Measurements from ENCODE around the gene LCOR.
"Not testable (repeated sequence)": the region's sequence is repeated elsewhere in the genome, so short reads cannot be mapped to it uniquely, and the experiment has no call there.

Gene LCOR

GRCh38 chr10:96835899-96836298 lies 3.8 kb downstream of the LCOR start:
- Histone ChIP-seq H3K36me3 (ENCODE audit: control insufficient read depth, insufficient read depth, low read length) (no peaks in the 10 kb centered on the region), H3K4me1 (ENCODE audit: control insufficient read depth, insufficient read depth, low read length, poor library complexity, severe bottlenecking) (peaks cover 20% of the 10 kb centered on the region), H3K9me3 (ENCODE audit: control insufficient read depth, low read length) (no peaks in the 10 kb centered on the region), H3K4me3 (ENCODE audit: insufficient read depth, low read depth, low read length, poor library complexity, severe bottlenecking) (no peak overlapping the region), H3K27me3 (replicated peaks; ENCODE audit: control insufficient read depth, insufficient read depth, low read length, poor library complexity, severe bottlenecking) (no peaks in the 10 kb centered on the region), H3K27ac (ENCODE audit: insufficient read depth, low read length, poor library complexity, severe bottlenecking) (no peak overlapping the region)
- DNase-seq, result no peak

- Histone ChIP-seq H3K9me3 (ENCODE audit: control insufficient read depth, low read length) (no peaks in the 10 kb centered on the region), H3K36me3 (ENCODE audit: control insufficient read depth, insufficient read depth, low read length) (no peaks in the 10 kb centered on the region), H3K27me3 (replicated peaks; ENCODE audit: control insufficient read depth, insufficient read depth, low read length, poor library complexity, severe bottlenecking) (no peaks in the 10 kb centered on the region), H3K4me3 (ENCODE audit: insufficient read depth, low read depth, low read length, poor library complexity, severe bottlenecking) (no peak overlapping the region), H3K27ac (ENCODE audit: insufficient read depth, low read length, poor library complexity, severe bottlenecking) (no peak overlapping the region), H3K4me1 (ENCODE audit: control insufficient read depth, insufficient read depth, low read length, poor library complexity, severe bottlenecking) (peaks cover 16% of the 10 kb centered on the region)
- DNase-seq, result no peak
Measured at GRCh38 chr10:96838529-96838928, 6.4 kb downstream of the LCOR start.

- H3K4me3 ChIP-seq (ENCODE audit: insufficient read depth, low read depth, low read length, poor library complexity, severe bottlenecking), result no peak overlapping the region
- DNase-seq, result no peak
Measured at GRCh38 chr10:96840841-96841518, 8.9 kb downstream of the LCOR start.

GRCh38 chr10:96842896-96843723 lies 11.0 kb downstream of the LCOR start:
- Histone ChIP-seq H3K9me3 (ENCODE audit: control insufficient read depth, low read length) (no peaks in the 10 kb centered on the region), H3K4me1 (ENCODE audit: control insufficient read depth, insufficient read depth, low read length, poor library complexity, severe bottlenecking) (peaks cover 2% of the 10 kb centered on the region), H3K4me3 (ENCODE audit: insufficient read depth, low read depth, low read length, poor library complexity, severe bottlenecking) (no peak overlapping the region), H3K27ac (ENCODE audit: insufficient read depth, low read length, poor library complexity, severe bottlenecking) (no peak overlapping the region), H3K36me3 (ENCODE audit: control insufficient read depth, insufficient read depth, low read length) (no peaks in the 10 kb centered on the region), H3K27me3 (replicated peaks; ENCODE audit: control insufficient read depth, insufficient read depth, low read length, poor library complexity, severe bottlenecking) (no peaks in the 10 kb centered on the region)
- no peak for DNase-seq

More at GRCh38 chr10:96840841-96841518, 8.9 kb downstream of the LCOR start:
- Histone ChIP-seq H3K27ac (ENCODE audit: insufficient read depth, low read length, poor library complexity, severe bottlenecking) (no peak overlapping the region), H3K4me1 (ENCODE audit: control insufficient read depth, insufficient read depth, low read length, poor library complexity, severe bottlenecking) (peaks cover 3% of the 10 kb centered on the region), H3K36me3 (ENCODE audit: control insufficient read depth, insufficient read depth, low read length) (no peaks in the 10 kb centered on the region), H3K27me3 (replicated peaks; ENCODE audit: control insufficient read depth, insufficient read depth, low read length, poor library complexity, severe bottlenecking) (no peaks in the 10 kb centered on the region), H3K9me3 (ENCODE audit: control insufficient read depth, low read length) (no peaks in the 10 kb centered on the region)

GRCh38 chr10:96843823-96844222 lies 11.7 kb downstream of the LCOR start:
- no peaks in the 10 kb centered on the region for H3K9me3 ChIP-seq (ENCODE audit: control insufficient read depth, low read length)
- no peak overlapping the region for H3K27ac ChIP-seq (ENCODE audit: insufficient read depth, low read length, poor library complexity, severe bottlenecking)
- H3K36me3 ChIP-seq (ENCODE audit: control insufficient read depth, insufficient read depth, low read length), result no peaks in the 10 kb centered on the region
- no peaks in the 10 kb centered on the region for H3K27me3 ChIP-seq (replicated peaks; ENCODE audit: control insufficient read depth, insufficient read depth, low read length, poor library complexity, severe bottlenecking)
- no peak overlapping the region for H3K4me3 ChIP-seq (ENCODE audit: insufficient read depth, low read depth, low read length, poor library complexity, severe bottlenecking)
- no peak for DNase-seq
- H3K4me1 ChIP-seq (ENCODE audit: control insufficient read depth, insufficient read depth, low read length, poor library complexity, severe bottlenecking), result peaks cover 2% of the 10 kb centered on the region

GRCh38 chr10:96846395-96846794 lies 14.3 kb downstream of the LCOR start:
- no peaks in the 10 kb centered on the region for H3K36me3 ChIP-seq (ENCODE audit: control insufficient read depth, insufficient read depth, low read length)
- H3K27ac ChIP-seq (ENCODE audit: insufficient read depth, low read length, poor library complexity, severe bottlenecking), result no peak overlapping the region
- no peaks in the 10 kb centered on the region for H3K27me3 ChIP-seq (replicated peaks; ENCODE audit: control insufficient read depth, insufficient read depth, low read length, poor library complexity, severe bottlenecking)
- peaks cover 2% of the 10 kb centered on the region for H3K4me1 ChIP-seq (ENCODE audit: control insufficient read depth, insufficient read depth, low read length, poor library complexity, severe bottlenecking)
- H3K4me3 ChIP-seq (ENCODE audit: insufficient read depth, low read depth, low read length, poor library complexity, severe bottlenecking), result no peak overlapping the region
- no peak for DNase-seq
- no peaks in the 10 kb centered on the region for H3K9me3 ChIP-seq (ENCODE audit: control insufficient read depth, low read length)

- no peak overlapping the region for H3K4me3 ChIP-seq (ENCODE audit: insufficient read depth, low read depth, low read length, poor library complexity, severe bottlenecking)
- no peak for DNase-seq
- no peak overlapping the region for H3K27ac ChIP-seq (ENCODE audit: insufficient read depth, low read length, poor library complexity, severe bottlenecking)
- no peaks in the 10 kb centered on the region for H3K9me3 ChIP-seq (ENCODE audit: control insufficient read depth, low read length)
- peaks cover 2% of the 10 kb centered on the region for H3K4me1 ChIP-seq (ENCODE audit: control insufficient read depth, insufficient read depth, low read length, poor library complexity, severe bottlenecking)
- H3K36me3 ChIP-seq (ENCODE audit: control insufficient read depth, insufficient read depth, low read length), result no peaks in the 10 kb centered on the region
- no peaks in the 10 kb centered on the region for H3K27me3 ChIP-seq (replicated peaks; ENCODE audit: control insufficient read depth, insufficient read depth, low read length, poor library complexity, severe bottlenecking)
Measured at GRCh38 chr10:96846926-96847325, 14.8 kb downstream of the LCOR start.

- not testable (repeated sequence) for H3K27ac ChIP-seq (ENCODE audit: insufficient read depth, low read length, poor library complexity, severe bottlenecking); H3K36me3 ChIP-seq (ENCODE audit: control insufficient read depth, insufficient read depth, low read length); H3K9me3 ChIP-seq (ENCODE audit: control insufficient read depth, low read length); H3K4me3 ChIP-seq (ENCODE audit: insufficient read depth, low read depth, low read length, poor library complexity, severe bottlenecking); DNase-seq; H3K4me1 ChIP-seq (ENCODE audit: control insufficient read depth, insufficient read depth, low read length, poor library complexity, severe bottlenecking); H3K27me3 ChIP-seq (replicated peaks; ENCODE audit: control insufficient read depth, insufficient read depth, low read length, poor library complexity, severe bottlenecking)
Measured at GRCh38 chr10:96847356-96847755, 15.3 kb downstream of the LCOR start.

- H3K4me1 ChIP-seq (ENCODE audit: control insufficient read depth, insufficient read depth, low read length, poor library complexity, severe bottlenecking), result no peaks in the 10 kb centered on the region
- H3K27ac ChIP-seq (ENCODE audit: insufficient read depth, low read length, poor library complexity, severe bottlenecking), result no peak overlapping the region
- H3K36me3 ChIP-seq (ENCODE audit: control insufficient read depth, insufficient read depth, low read length), result no peaks in the 10 kb centered on the region
Measured at GRCh38 chr10:96850113-96850512, 18.0 kb downstream of the LCOR start.

GRCh38 chr10:96850825-96851224 lies 18.7 kb downstream of the LCOR start:
- H3K36me3 ChIP-seq (ENCODE audit: control insufficient read depth, insufficient read depth, low read length), result no peaks in the 10 kb centered on the region
- DNase-seq, result no peak
- no peak overlapping the region for H3K27ac ChIP-seq (ENCODE audit: insufficient read depth, low read length, poor library complexity, severe bottlenecking)
- no peak overlapping the region for H3K4me3 ChIP-seq (ENCODE audit: insufficient read depth, low read depth, low read length, poor library complexity, severe bottlenecking)
- H3K27me3 ChIP-seq (replicated peaks; ENCODE audit: control insufficient read depth, insufficient read depth, low read length, poor library complexity, severe bottlenecking), result no peaks in the 10 kb centered on the region
- H3K9me3 ChIP-seq (ENCODE audit: control insufficient read depth, low read length), result no peaks in the 10 kb centered on the region
- H3K4me1 ChIP-seq (ENCODE audit: control insufficient read depth, insufficient read depth, low read length, poor library complexity, severe bottlenecking), result no peaks in the 10 kb centered on the region

More at GRCh38 chr10:96850113-96850512, 18.0 kb downstream of the LCOR start:
- no peak for DNase-seq
- H3K27me3 ChIP-seq (replicated peaks; ENCODE audit: control insufficient read depth, insufficient read depth, low read length, poor library complexity, severe bottlenecking), result no peaks in the 10 kb centered on the region
- no peak overlapping the region for H3K4me3 ChIP-seq (ENCODE audit: insufficient read depth, low read depth, low read length, poor library complexity, severe bottlenecking)
- no peaks in the 10 kb centered on the region for H3K9me3 ChIP-seq (ENCODE audit: control insufficient read depth, low read length)

Measured in effector memory CD4-positive, alpha-beta T cell (primary cell).